Endodermal cell (in vitro differentiated cells): Measurements from ENCODE around the gene FAM222B. TPM values are rescaled to one million over a fixed set of nuclear protein-coding genes. Genes with fewer than 3 reads are reported as not detected.
"Not testable (repeated sequence)": the region's sequence is repeated elsewhere in the genome, so short reads cannot be mapped to it uniquely, and the experiment has no call there.

ENCODE experiments used
- DNase-seq: peaks from one replicate; pipeline ENCODE4 v3.0.0-alpha.2; 2017
- H3K27ac ChIP-seq: 2 replicates; pipeline ENCODE4 v1.5.1; 2013; ENCODE audit warnings: mild to moderate bottlenecking, low read depth, low read length, moderate library complexity
- H3K27me3 ChIP-seq: 2 replicates; pipeline ENCODE4 v1.6.1; 2013; ENCODE audit warnings: mild to moderate bottlenecking, low read length, moderate library complexity; ENCODE audit not compliant: insufficient read depth, control insufficient read depth, poor library complexity, severe bottlenecking
- H3K36me3 ChIP-seq: 2 replicates; pipeline ENCODE4 v1.7.0; 2013; ENCODE audit warnings: mild to moderate bottlenecking, low read length, moderate library complexity; ENCODE audit not compliant: control insufficient read depth, insufficient read depth
- H3K4me1 ChIP-seq: one replicate; pipeline ENCODE4 v1.7.0; 2013; ENCODE audit warnings: low read length; ENCODE audit not compliant: control insufficient read depth, insufficient read depth
- H3K4me3 ChIP-seq: 2 replicates; pipeline ENCODE4 v1.5.1; 2013; ENCODE audit warnings: mild to moderate bottlenecking, low read length, moderate library complexity
- H3K9ac ChIP-seq: 2 replicates; pipeline ENCODE4 v1.6.1; 2013; ENCODE audit warnings: mild to moderate bottlenecking, low read length, moderate library complexity; ENCODE audit not compliant: poor library complexity, severe bottlenecking; ENCODE audit errors: extremely low read depth
- H3K9me3 ChIP-seq: 2 replicates; pipeline ENCODE4 v1.6.1; 2013; ENCODE audit warnings: mild to moderate bottlenecking, low read length, moderate library complexity; ENCODE audit not compliant: control insufficient read depth
- H3K27ac Mint-ChIP-seq: 2 replicates; pipeline ENCODE4 v1.8.0; 2020; ENCODE audit warnings: mixed read lengths
- H3K27me3 Mint-ChIP-seq: 2 replicates; pipeline ENCODE4 v1.8.0; 2021; ENCODE audit warnings: mild to moderate bottlenecking, mixed read lengths; ENCODE audit not compliant: insufficient read depth
- H3K36me3 Mint-ChIP-seq: 2 replicates; pipeline ENCODE4 v1.8.0; 2020; ENCODE audit warnings: low read depth, mixed read lengths
- H3K4me1 Mint-ChIP-seq: 2 replicates; pipeline ENCODE4 v1.8.0; 2020; ENCODE audit warnings: mixed read lengths
- H3K4me3 Mint-ChIP-seq: 2 replicates; pipeline ENCODE4 v1.8.0; 2020; ENCODE audit warnings: mild to moderate bottlenecking, moderate library complexity, mixed read lengths
- H3K9me3 Mint-ChIP-seq: 2 replicates; pipeline ENCODE4 v1.8.0; 2020; ENCODE audit warnings: mild to moderate bottlenecking, mixed read lengths
- WGBS, 2 experiments: methylation state at CpG; one replicate each; pipeline versions ENCODE4 v1.1.5 to v1.1.7; 2013; ENCODE audit warnings: missing lambda C conversion rate in 2 of 2, mixed read lengths in 1 of 2; ENCODE audit not compliant: insufficient coverage in 1 of 2, insufficient read length in 1 of 2; 5-methylcytosine and 5-hydroxymethylcytosine counted together
- total RNA-seq, 2 donors: library from RNA; stranded (reverse); fragmentation: NEBNext Ultra II Directional in 1 of 2; extraction: Animal tissue kit (Norgen Biotek cat#: 25700) in 1 of 2; gene quantifications; 2 replicates in 1 of 2; 3 replicates in 1 of 2; pipeline ENCODE4 v1.2.1, GENCODE V29; 2021
- TF ChIP-seq, protein P1 (sequence below): fragments of 200-600 bp; sonication (generic); conservative IDR thresholded peaks from 2 replicates; pipeline ENCODE4 v1.5.0; 2021; ENCODE audit warnings: antibody characterized with exemption, mild to moderate bottlenecking

FAM222B gene
- total RNA-seq, 2 donors from 2014 or later, result 59.2 to 75.7 TPM

DNA sequence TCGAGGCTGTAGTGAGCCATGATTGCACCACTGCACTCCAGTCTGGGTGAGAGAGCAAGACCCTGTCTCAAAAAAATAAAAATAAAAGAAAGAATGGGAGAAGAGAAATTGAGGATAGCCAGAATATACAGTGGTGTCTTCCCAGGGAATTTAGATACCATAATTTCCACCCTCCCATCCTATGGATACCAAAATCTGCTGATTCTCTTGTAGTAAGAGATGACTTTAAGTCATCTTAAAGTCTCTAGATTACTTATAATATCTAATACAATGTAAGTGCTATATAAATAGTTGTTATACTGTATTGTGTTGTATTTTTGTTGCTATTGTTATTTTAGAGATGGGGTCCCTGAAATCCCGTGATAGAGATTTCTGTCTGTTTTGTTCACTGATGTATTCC, 10.7 kb upstream of the FAM222B start:
- Histone ChIP-seq H3K36me3 (peaks cover 17% of the 10 kb centered on the region), H3K4me1 (no peaks in the 10 kb centered on the region), H3K27me3 (no peaks in the 10 kb centered on the region), H3K9me3 (no peaks in the 10 kb centered on the region), H3K9ac (no peak overlapping the region), H3K4me3 (no peak overlapping the region), H3K27ac (no peak overlapping the region)
- WGBS, 2 experiments, result 87 to 100% methylated on average over 2 of the region's 2 CpGs
- no peak overlapping the region for H3K27ac Mint-ChIP-seq
- TF ChIP-seq, protein P1, sequence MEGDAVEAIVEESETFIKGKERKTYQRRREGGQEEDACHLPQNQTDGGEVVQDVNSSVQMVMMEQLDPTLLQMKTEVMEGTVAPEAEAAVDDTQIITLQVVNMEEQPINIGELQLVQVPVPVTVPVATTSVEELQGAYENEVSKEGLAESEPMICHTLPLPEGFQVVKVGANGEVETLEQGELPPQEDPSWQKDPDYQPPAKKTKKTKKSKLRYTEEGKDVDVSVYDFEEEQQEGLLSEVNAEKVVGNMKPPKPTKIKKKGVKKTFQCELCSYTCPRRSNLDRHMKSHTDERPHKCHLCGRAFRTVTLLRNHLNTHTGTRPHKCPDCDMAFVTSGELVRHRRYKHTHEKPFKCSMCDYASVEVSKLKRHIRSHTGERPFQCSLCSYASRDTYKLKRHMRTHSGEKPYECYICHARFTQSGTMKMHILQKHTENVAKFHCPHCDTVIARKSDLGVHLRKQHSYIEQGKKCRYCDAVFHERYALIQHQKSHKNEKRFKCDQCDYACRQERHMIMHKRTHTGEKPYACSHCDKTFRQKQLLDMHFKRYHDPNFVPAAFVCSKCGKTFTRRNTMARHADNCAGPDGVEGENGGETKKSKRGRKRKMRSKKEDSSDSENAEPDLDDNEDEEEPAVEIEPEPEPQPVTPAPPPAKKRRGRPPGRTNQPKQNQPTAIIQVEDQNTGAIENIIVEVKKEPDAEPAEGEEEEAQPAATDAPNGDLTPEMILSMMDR, result no peak
- H3K4me3 Mint-ChIP-seq, result no peak overlapping the region
- H3K36me3 Mint-ChIP-seq, result peaks cover 13% of the 10 kb centered on the region
- peaks cover 4% of the 10 kb centered on the region for H3K4me1 Mint-ChIP-seq
- no peaks in the 10 kb centered on the region for H3K27me3 Mint-ChIP-seq
- H3K9me3 Mint-ChIP-seq, result no peaks in the 10 kb centered on the region
- no peak for DNase-seq

DNA sequence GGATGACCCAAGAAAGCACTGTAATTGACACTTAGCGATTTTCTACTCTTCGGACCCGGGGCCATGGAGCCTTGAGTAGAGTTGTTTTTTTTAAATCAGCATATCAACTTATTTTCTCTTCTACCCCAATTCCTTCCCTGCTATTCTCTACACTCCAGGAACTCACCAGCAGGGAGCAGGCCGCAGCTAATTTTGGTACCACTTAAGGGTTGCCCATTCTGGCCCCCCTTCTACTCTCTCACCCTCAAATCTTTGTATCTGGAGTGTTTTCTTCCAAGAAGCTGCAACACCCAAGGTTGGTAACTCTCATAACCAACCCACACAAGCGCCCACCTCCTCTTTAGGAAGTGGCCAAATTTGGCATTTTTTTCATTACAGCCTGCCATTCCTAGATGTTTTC, 6.7 kb upstream of the FAM222B start:
- no peak overlapping the region for H3K27ac ChIP-seq
- no peak for DNase-seq
- TF ChIP-seq, protein P1, result no peak

DNA sequence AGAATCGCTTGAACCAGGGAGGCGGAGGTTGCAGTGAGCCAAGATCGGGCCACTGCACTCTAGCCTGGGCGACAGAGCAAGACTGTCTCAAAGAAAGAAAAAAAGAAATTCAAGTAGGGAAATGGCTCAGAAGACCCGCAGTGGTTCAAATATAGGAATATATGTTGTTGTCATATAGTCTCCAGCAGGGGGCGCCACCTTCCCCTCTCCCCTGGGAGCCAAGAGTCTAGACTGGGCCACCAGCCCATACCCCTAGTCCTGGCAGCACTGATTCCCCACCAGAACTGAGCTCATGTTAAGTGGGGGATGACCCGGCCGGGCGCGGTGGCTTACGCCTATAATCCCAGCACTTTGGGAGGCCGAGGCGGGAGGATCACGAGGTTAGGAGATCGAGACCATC, 6.1 kb upstream of the FAM222B start:
- not testable (repeated sequence) for H3K36me3 ChIP-seq, H3K36me3 Mint-ChIP-seq, H3K27me3 Mint-ChIP-seq, H3K4me1 ChIP-seq, H3K4me1 Mint-ChIP-seq, H3K27me3 ChIP-seq, H3K4me3 Mint-ChIP-seq, H3K9me3 ChIP-seq, H3K27ac ChIP-seq, H3K4me3 ChIP-seq, H3K27ac Mint-ChIP-seq, H3K9me3 Mint-ChIP-seq, H3K9ac ChIP-seq
- peak; percentile 73 for DNase-seq
- TF ChIP-seq, protein P1, result peak; percentile 75
- WGBS, 2 experiments, result 89 to 92% methylated on average over 6 to 15 of the region's 15 CpGs

More for the DNA sequence above, 6.7 kb upstream of the FAM222B start:
- Histone ChIP-seq H3K27me3 (no peaks in the 10 kb centered on the region), H3K9ac (no peak overlapping the region), H3K36me3 (no peaks in the 10 kb centered on the region), H3K4me3 (no peak overlapping the region), H3K9me3 (no peaks in the 10 kb centered on the region), H3K4me1 (no peaks in the 10 kb centered on the region)
- Mint-ChIP-seq H3K27me3 (no peaks in the 10 kb centered on the region), H3K36me3 (no peaks in the 10 kb centered on the region), H3K4me1 (no peaks in the 10 kb centered on the region), H3K4me3 (no peak overlapping the region), H3K9me3 (no peaks in the 10 kb centered on the region), H3K27ac (no peak overlapping the region)
- WGBS, 2 experiments, result 95 to 100% methylated on average over 1 to 5 of the region's 5 CpGs

DNA sequence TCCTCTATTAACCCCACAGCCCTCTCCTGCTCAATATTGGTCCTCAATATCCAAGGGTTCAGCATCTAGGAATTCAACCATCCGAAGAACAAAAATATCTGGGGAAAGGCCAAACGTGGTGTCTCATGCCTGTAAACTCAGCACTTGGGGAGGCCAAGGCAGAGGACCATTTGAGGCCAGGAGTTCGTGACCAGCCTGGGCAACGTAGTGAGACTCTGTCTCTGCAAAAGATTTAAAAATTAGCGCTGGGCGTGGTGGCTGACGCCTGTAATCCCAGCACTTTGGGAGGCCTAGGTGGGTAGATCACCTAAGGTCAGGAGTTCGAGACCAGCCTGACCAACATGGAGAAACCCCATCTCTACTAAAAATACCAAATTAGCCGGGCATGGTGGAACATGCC, 4.1 kb upstream of the FAM222B start:
- WGBS, 2 experiments, result 92 to 96% methylated on average over 7 to 8 of the region's 9 CpGs
- not testable (repeated sequence) for H3K4me1 Mint-ChIP-seq, H3K4me1 ChIP-seq, H3K36me3 Mint-ChIP-seq, H3K4me3 ChIP-seq, H3K9me3 Mint-ChIP-seq, H3K27ac ChIP-seq, H3K9ac ChIP-seq, H3K27me3 ChIP-seq, H3K36me3 ChIP-seq, DNase-seq, H3K9me3 ChIP-seq, H3K4me3 Mint-ChIP-seq, H3K27ac Mint-ChIP-seq, H3K27me3 Mint-ChIP-seq
